GM12873 (cell line): ENCODE measurements around the gene ANKRD55.

Source experiments
- CTCF ChIP-seq: IDR thresholded peaks from 2 replicates; pipeline ENCODE4 v1.5.1; 2012; ENCODE audit warnings: low read depth, mild to moderate bottlenecking, moderate library complexity, low read length, control low read depth; ENCODE audit not compliant: insufficient read depth; ENCODE audit errors: missing control alignments

ANKRD55 gene

DNA sequence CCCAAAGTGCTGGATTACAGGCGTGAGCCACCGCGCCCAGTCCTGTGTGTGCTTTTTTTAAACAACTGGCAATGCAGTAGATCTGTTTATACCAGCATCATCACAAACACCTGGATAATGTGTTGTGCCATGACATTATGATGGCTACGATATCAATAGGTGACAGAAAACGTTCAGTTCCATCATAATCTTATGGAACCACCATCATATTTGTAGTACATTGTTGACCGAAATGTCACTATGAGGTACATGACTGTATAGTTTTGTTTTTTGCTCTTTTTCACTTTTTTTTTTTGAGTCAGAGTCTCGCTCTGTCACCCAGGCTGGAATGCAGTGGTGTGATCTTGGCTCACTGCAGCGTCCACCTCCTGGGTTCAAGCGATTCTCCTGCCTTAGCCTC is 24.4 kb downstream of the ANKRD55 start:
- no peak for TF ChIP-seq CTCF

DNA sequence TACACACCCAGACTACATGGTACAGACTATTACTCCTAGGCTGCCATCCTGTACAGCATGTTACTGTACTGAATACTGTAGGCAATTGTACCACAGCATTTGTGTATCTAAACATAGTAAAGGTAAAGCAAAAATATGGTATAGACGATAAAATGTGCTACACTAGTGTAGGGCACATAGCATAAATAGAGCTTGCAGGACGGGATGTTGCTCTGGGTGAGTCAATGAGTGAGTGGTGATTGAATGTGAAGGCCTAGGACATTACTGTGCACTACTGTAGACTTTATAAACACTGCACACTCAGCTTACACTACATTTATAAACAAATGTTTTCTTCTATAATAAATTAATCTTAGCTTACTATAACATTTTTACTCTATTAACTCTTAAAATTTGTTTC is 25.6 kb downstream of the ANKRD55 start:
- TF ChIP-seq CTCF = no peak

DNA sequence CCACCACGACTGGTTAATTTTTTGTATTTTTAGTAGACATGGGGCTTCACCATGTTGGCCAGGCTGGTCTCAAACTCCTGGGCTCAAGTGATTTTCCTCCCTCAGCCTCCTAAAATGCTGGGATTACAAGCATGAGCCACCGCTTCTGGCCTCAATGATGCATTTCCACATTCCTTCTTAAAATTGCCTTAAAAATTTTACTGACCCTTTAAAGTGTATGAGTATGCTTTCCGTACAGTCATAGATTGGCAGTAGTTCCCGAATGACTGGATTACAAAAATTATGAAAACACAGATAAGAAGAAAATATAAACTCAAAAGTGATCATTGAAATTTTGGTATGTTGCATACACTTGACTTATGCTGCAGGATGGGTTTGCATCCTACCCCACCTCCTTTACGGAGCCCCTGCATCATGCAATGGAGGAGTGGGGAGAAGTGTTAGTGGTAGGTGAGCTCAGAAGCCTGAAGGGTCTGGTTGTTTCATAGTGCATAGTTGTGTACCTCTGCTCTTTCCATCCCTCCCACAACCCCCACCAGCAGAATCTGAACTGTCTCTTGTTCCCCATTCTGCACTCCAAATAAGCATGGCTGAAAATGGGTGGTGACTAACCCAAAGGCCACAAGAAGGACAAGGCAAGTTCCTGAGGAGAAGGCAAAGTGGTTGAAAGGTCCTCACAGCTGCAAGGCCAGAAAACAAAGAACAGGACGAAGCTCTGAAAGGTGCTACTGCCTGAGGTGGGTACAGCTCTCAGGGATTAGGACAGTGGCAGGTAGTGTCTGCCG is 26.8 kb downstream of the ANKRD55 start:
- TF ChIP-seq CTCF = no peak

GRCh38 chr5:56202483-56202882 is 30.6 kb downstream of the ANKRD55 start:
- TF ChIP-seq CTCF = no peak

DNA sequence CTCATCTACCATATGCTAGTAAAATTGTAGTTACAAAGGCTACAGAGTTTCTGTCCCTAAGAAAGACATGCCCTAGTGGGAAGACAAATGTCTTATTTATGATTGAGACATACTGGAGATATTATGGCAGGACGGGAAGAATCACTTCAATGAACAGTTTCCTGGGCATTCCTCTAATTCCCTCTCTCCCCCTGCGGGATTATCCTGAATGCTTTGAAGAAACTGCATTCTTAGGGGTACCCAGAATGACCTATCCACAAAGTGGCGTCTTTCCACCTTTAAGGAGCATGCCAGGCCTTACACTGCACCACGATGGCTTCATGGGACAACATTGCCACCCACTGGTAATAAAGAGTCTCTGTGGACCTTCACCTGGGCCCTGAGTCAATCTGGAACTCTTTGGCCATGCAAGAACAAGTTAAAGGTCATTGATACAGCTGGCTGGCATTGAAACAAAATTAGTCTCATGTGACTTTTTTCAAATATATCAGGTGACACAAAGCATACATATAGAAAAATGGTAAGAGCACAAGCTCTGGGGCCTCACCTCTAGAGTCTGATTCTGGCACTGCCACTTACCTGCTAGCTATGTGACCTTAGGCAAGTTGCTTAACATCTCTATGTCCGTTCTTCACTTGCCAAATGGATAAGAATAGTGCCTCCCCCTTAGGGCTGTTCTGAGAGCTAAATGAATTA is 32.0 kb downstream of the ANKRD55 start:
- peak; percentile 80 for TF ChIP-seq CTCF

GRCh38 chr5:56195016-56195415 is 38.1 kb downstream of the ANKRD55 start:
- no peak for TF ChIP-seq CTCF

DNA sequence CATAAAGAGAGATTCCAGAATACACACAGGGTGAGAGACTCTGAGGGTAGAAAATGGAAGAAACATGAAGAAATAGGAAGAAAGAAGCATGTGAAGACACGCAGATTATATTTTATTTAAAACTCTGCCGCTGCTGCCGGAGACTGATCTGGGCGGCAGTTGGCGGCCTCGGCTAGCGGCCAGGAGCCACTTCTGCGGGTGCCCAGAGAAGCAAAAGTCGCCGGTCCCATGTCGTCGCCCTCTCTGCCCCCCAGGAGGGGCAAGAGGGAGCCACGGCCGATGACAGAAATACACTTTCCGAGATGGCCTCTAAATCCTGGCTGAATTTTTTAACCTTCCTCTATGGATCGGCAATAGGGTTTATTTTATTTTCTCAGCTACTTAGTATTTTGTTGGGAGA is 40.9 kb downstream of the ANKRD55 start:
- TF ChIP-seq CTCF = no peak
